Dedifferentiated amniotic fluid mesenchymal stem cell (primary cell): Measurements from ENCODE around the gene TUBE1.
"Not testable (repeated sequence)": the region's sequence is repeated elsewhere in the genome, so short reads cannot be mapped to it uniquely, and the experiment has no call there.

ENCODE experiments used
- DNase-seq: peaks from one replicate; pipeline ENCODE4 v3.0.0-alpha.2; 2016; ENCODE audit errors: extremely low spot score

Gene TUBE1, protein sequence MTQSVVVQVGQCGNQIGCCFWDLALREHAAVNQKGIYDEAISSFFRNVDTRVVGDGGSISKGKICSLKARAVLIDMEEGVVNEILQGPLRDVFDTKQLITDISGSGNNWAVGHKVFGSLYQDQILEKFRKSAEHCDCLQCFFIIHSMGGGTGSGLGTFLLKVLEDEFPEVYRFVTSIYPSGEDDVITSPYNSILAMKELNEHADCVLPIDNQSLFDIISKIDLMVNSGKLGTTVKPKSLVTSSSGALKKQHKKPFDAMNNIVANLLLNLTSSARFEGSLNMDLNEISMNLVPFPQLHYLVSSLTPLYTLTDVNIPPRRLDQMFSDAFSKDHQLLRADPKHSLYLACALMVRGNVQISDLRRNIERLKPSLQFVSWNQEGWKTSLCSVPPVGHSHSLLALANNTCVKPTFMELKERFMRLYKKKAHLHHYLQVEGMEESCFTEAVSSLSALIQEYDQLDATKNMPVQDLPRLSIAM

DNA sequence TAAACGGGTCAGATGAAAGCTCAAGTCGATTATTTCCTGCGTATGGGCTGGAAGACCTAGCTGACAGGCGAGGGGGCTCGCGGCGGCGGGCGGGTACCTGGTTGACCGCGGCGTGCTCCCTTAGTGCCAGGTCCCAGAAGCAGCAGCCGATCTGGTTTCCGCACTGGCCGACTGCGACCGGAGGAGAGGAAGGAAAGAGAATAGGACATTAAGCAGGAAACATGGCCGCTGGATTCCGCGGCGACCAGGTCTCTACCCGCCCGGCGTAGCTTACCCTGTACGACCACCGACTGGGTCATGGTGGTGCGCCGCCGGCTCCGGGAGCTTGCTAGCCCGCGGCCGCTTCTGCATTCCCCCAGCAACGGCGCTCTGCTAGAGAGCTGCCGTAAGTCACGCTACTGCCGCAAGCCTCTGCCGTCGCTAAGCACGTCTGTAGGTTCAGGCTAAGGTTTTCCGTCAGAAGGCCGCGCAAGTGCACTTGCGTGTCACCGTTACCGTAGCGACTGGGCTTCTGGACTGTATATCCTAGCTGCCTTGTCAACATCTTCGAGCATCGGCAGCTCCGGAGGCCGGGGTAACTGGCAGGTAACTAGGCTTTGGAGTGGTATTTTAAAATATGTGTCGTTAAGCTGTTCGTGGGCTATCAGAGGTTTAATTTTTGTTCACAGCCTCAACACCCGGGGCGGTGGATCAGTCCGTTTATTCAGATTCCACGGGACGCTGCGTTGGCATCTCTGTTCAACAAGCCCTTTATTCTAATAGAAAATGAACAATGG is at the start of gene TUBE1, which contains the start of gene FAM229B:
Gene TUBE1 (minus strand): TSS at position 347 of the 776 bp plus-strand sequence. CDS start 48 bp downstream, at position 299.
Gene FAM229B (plus strand): TSS at position 456 of the 776 bp plus-strand sequence. CDS start 11,693 bp downstream, outside the sequence.
- DNase-seq, result peak; percentile 98

DNA sequence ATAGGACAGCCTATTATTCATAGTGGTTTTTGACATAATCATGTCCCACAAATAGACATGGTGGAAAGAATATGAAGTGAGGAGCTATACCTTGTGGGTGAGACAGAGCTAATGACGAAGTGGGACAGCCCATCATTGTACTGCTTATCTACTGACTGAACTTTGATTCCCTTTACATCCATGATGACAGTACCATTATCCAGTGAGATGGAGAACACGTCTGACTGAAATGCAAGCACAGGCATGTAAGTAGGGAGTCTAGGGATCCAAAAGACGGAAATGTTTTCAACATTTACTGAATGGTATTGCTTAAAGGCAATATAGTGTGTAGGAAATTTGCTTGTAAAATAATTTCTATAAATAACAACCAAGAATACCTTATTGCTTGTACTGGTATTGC is 43.6 kb upstream of the TUBE1 start:
- DNase-seq, result no peak

DNA sequence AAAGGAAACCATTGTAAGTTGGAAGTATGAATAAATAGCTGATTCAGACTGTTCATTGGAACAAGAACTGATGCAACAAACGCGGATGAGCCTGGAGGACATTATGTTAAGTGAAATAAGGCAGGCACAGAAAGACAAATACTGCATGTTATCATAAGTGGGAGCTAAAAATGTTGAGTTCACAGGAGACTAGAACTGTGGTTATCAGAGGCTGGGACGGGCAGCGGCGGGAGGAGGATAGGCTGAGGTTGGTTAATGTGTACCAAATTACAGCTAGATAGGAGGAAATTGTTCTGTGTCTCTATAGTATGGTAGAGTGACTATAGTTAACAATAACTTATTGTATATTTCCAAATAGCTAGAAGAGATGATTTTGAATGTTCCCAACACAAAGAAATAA is 40.9 kb upstream of the TUBE1 start:
- no peak for DNase-seq

DNA sequence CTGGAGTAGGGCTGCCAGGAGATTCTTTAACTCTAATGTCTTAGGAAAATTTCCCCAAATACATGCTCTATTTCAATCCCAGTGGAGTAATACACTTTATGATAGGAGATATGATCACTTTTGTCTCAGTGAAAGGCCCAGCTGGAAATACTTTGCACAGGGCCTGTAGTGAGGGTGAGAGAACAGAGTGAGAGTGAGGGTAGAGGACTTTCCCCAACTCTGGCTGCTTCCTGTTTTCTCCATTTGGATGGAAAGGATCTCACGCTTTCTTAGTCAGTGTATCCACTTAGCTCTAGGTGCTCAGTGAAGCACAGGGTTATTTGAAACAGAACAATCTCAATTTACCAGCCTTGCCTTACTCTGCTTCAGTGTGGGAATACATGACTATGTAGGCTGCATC is 36.7 kb upstream of the TUBE1 start:
- no peak for DNase-seq

DNA sequence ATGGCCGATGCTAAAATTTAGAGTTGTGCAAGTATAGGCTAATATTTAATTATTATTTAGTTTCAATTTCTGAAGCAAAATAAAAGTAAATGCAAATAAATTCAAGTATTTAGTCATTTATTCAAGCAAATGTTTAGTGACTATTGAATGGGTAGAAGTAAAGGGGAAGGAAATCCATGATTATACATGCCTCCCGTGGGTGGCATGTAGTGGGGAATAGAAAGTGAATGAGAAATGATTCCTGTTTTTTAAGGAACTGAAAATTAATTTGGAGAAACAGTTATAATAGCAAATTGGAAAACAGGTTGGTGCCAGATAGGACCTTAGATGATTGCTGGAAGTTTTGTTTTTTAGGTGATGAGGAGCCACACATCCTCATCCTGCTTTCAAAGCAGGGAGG is 35.5 kb upstream of the TUBE1 start:
- no peak for DNase-seq

DNA sequence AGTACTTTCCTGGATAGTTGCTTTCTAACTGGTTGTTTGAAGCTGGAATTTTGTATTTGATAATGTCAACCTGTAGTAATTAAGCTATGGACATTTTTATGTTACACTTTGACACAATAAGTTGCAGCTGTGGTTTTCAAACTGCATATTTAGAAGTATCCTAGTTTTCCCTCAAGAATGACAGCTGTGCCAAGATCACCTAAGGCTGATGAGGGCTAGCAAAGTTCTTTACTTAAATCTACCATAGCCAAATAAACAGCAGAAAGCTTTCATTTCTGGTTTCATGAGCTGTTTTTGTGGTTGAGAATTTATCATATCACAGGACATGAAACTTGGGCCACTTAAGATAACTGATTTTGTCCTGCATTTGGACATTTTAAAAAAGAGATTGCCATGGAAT is 30.8 kb upstream of the TUBE1 start:
- no peak for DNase-seq

DNA sequence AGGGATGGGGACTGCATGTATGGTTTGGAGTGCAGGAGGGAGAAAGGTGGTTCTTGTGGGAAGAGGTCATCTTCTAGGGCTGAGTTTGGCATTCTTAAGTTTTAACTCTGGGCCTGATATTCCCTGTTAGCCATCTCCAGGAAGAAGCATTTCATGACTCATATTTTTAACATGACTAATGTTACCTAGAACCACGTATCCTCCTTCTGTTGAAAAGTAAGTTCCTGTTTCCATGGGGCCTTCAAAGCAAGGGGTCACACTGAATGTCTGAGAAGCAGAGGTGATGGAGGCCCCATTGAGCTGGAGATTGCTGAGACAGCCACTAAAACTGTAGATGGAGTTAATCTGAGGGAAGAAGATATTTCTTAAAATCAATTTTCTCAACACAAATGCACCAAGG is 30.3 kb upstream of the TUBE1 start:
- DNase-seq, result no peak

DNA sequence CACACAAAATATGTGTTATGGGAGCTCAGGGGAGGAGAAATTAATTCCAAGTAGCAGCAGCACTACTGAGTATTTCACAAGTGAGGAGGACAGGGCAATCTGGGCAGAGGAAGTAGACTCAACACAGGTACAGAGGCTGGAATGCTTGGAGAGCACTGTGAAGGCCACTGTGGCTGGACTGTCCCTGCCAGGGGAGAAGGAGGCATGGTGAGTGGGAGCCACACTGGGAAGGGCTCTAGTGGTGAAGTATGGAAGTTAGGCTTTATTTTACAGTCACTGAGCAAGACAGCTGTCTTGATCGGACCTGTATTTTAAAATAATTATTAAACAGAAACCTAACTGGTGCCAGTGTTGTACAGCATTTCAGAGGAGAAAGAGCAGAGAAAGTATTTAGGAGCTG is 28.9 kb upstream of the TUBE1 start:
- no peak for DNase-seq

DNA sequence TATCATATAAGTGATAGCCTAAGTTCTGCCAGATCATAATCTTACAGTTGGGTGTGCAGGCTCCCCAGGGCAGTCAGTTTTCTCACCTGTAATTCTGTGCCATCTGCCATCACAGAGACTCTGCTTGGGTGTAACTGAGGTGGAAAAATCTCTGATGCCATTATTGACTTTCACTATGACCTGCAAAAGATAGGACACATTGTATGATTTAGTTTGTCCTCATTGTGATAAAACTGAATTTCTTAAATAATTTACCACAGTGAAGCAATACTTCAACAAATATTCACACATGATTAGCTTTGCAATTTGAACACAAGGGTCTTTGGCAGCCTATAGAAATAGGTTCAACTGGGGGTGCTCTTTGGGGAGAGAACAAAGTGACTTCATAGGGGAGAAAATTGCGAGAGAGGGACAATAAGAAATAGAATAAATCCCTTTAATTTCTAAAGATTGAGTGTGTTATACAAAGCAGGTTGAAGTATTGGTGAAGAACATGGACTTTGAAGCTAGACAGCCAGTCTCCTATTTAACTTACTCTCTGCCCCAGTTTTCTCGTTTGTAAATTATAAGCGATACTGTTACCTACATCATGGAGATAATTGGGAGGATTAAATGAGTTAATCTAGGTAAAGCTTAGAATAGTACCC is 27.4 kb upstream of the TUBE1 start:
- no peak for DNase-seq

DNA sequence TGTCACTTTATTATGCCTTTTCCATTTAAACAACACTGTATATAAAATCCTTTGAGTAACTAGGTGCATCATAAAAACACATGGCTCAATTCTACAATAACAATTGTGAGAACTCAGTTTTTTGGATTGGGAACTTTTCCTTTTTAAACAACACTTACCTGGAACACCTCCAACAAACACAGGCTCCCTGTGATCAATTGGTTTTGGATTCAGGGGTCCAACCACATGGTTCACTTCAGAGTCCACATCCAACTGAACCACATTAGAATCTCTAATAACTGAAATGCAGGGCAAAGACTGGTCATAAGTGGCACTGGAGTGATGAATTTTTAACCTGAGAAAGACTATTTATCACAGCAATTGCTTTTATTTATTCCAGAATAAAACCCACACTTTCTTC is 26.6 kb upstream of the TUBE1 start:
- DNase-seq, result no peak

DNA sequence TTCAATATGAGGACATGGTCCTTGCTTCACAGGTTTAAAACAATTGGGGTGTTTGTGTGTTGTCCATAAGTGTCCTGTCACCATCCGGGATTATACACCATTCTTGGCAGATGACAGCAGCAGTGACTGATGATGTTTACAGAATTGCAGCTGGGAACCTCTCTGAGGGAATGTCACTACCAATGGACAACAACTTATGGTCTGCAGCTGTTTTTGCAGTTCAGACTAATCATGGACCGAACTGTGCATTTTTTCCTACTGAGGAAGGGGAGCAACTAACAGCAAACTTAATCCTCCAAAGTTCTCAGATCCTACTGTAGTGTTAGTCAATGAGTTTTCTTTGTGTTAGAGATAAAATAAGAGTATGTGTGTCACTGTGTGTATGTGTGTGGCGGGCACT is 26.1 kb upstream of the TUBE1 start:
- no peak for DNase-seq

DNA sequence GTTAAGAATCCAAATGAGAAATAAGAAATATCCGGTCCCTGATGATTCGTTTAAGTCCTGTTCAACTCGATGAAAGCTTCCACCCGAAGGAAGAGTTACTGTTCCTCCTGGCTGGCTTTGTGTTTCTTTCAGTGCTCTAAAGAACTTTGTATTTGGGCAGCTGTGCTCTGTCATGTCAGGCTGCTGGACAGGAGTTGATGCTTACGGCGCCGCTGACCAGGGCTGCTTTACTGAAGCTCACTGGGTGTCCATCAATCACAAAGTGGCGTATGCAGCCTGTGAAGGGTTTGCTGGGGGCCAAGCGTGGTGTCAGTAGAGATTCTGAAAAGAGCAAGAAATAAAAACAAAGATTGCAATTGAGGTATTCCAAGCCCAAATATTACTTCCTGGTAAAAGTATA is 22.0 kb upstream of the TUBE1 start:
- DNase-seq, result no peak

DNA sequence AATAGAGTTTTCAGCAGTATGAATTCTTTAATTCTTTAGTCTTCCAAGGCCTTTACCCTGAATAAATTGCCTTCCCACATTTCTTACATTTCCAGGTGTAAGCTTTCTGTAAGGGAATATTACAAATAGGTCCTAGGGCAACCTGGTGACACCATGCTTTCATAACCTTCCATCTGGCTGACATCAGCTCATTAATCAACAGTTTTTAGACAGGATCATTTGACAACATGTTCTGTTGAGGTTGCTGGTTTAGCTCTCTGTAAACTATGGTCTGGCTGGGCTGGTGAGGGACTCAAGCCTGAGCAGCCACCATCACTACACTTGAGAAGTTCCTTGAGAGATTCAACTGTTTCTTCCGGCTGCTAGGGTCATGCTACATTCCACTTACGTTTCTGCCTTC is 19.3 kb upstream of the TUBE1 start:
- DNase-seq, result no peak

DNA sequence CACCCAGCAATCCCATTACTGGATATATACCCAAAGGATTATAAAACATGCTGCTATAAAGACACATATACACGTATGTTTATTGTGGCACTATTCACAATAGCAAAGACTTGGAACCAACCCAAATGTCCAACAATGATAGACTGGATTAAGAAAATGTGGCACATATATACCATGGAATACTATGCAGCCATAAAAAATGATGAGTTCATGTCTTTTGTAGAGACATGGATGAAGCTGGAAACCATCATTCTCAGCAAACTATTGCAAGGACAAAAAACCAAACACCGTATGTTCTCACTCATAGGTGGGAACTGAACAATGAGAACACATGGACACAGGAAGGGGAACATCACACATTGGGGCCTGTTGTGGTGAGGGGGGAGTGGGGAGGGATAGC is 18.7 kb upstream of the TUBE1 start:
- not testable (repeated sequence) for DNase-seq

DNA sequence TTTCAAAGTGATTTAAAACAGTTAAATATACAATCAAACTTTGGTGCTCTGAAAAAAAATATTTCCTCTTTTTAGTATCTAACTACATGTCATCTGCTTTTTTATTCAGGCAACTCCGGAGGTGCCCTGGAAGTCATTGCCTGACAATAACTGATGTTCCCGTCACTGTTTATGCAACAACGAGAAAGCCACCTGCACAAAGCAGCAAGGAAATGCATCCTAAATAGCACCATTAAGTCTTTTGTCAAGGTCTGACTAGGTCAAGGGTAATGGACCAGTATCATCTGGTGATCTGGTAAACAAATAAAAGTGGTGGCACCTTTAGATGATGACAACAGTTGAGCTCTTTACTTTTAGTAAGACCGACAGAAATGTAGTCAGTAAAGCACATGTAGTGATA is 13.3 kb upstream of the TUBE1 start:
- no peak for DNase-seq

DNA sequence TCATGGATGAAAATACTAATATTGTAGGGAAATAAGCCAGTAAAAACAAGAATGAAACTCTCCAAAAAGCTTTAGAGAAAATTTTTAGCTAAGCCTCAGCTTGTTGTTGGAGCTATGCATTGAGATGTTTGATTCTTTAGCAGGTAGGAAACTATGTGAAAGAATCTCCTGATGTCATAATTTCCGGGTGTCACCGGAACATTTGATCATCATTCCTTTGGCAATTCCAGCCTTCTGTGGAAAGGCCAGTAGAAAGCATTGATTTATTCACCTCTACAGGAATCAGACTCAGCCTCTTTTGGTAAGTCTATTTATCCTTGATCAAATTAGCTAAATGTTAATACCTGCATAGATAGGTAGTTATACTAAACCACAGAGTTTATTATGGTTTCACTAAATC is 9.6 kb upstream of the TUBE1 start:
- DNase-seq, result no peak

DNA sequence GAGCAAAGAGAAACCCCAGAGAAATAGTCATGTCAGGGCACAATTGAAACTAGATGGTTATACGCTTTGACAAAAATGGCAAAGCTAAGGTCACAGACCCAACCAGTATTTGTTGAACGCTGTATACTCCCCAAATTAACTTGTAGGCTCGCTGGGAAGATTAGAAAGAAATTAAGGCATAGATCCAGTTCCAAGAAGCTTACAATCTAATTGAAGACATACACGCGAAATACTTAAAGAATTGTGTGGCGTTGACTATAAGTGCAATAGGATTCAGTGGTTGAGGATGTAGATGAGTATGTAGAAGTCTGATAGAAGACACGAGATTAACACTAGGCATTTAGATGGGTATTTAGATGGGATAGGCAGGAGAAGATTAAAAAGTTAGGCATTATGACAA is 634 bp upstream of the TUBE1 start:
- DNase-seq, result peak; percentile 19

DNA sequence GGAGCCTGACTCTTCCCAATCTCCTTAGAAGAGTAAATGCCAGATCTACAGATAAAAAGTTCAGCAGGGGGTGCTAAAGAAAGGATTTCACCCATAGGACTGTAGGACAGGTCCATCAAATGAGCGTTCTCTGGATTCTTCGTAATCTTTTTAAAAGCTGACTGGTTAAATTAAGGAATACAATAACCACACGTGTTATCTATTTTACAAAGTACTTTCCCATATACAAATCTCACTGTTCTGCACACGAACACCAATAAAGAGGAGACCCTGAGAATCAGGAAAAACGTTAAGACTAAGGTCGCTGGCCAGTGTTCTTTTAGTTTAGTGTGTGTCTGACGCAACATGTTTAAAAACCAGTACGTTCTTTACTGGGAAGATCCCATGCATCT is 542 bp downstream of the TUBE1 start:
- peak; percentile 63 for DNase-seq

DNA sequence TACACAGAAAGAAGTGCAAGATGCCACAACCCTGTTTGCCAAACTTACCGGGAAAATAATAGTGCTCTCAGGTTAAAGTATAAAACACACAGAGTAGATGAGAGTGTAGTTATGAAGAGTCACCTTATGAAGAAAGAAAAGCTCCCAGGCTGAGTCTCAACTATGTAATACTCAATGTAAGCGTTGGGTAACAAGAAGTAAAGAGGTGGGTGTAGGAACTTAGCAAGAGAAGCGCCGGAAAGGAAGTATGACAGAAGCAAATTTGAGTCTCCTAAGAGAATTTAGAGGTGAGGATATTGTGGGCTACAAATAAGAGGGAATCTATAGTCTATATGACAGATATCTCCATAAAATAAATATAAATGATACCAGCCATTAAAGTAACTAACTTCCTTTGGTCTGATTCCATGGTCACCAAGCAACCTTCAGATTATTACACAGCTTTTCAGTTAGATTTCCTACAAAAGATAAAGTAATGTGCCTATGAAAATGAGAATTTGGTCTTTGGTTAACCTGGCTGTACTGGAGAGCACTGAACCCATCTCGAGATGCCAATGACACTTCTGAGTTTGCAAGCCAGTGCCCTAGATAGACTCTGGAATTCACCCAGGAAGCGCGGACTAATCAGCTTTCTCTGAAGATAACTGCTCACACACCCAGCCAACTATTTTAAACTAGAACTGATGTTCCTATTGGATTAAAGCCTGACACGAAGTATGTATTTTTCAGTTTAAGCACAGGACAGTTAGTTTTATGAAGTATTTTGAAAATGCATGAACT is 1.8 kb downstream of the TUBE1 start:
- DNase-seq, result no peak

DNA sequence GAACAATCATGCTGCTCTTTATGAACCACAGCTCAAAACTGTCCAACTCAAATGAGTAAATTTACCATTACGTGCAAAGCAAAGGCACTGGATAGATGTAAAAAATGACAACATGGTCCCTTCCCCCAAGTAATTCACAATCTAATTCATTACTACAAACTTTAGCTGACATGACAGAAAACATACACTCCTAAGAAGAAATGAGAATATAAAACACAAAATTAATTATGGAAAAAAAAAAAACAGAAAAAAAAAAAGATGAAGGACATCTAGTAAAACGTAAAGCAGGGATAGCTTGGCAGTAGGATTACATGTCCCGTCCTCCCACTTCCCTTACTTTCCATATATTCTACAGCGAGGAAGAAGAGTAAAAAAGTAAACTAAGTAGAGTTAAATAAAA is 5.7 kb downstream of the TUBE1 start:
- no peak for DNase-seq

DNA sequence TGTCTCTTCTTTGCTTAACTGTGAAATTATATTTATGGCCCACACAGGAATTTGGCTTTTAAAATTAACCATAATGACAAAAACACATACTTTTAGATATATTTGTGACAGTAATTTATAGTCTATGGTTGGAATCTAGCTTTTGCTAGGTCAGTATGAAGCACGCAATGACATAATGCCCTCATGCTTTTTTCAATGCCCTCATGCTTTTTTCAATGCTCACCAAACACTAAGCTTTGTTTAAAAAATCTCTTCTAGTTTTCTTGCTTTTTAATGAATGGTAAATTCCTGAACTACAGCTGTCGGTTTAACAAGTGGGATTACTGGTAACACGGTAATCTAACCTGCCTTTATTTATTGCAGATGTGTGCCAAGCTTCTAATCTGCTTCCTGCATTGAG is 20.7 kb downstream of the TUBE1 start:
- DNase-seq, result no peak
